NCI-H187 (cell line): ENCODE data around the gene SNX1.
"Not testable (repeated sequence)": the region's sequence is repeated elsewhere in the genome, so short reads cannot be mapped to it uniquely, and the experiment has no call there.

Experiments
- DNase-seq, 2 experiments: peaks; one replicate each; lab custom pipeline; 2025; lab: John Stamatoyannopoulos, UW

The SNX1 gene

GRCh38 chr15:64095795-64096667 lies at the start of gene SNX1:
TSS of gene SNX1 (plus strand) at chr15:64095982. CDS start at chr15:64096014, 32 bp downstream.
- peak; percentile 59 to 61 for DNase-seq

- DNase-seq, result no peak
Measured at GRCh38 chr15:64046421-64047153, 49.2 kb upstream of the SNX1 start, which contains the start of gene DAPK2. TSS of gene DAPK2 (minus strand) at chr15:64046485. CDS start at chr15:64040261, 6,224 bp downstream.

GRCh38 chr15:64048781-64049460 lies 46.9 kb upstream of the SNX1 start:
- no peak for DNase-seq

- DNase-seq, result no peak
Measured at GRCh38 chr15:64050281-64051092, 45.3 kb upstream of the SNX1 start.

- no peak for DNase-seq
Measured at GRCh38 chr15:64051093-64051402, 44.7 kb upstream of the SNX1 start.

- no peak for DNase-seq
Measured at GRCh38 chr15:64051407-64052259, 44.1 kb upstream of the SNX1 start.

GRCh38 chr15:64052925-64053491 lies 42.8 kb upstream of the SNX1 start:
- DNase-seq, result no peak

GRCh38 chr15:64053674-64054073 lies 42.1 kb upstream of the SNX1 start:
- DNase-seq, result not testable (repeated sequence)

- no peak for DNase-seq
Measured at GRCh38 chr15:64058279-64058678, 37.5 kb upstream of the SNX1 start.

- not testable (repeated sequence) for DNase-seq
Measured at GRCh38 chr15:64059104-64059503, 36.7 kb upstream of the SNX1 start.

- no peak for DNase-seq
Measured at GRCh38 chr15:64060716-64061115, 35.1 kb upstream of the SNX1 start.

GRCh38 chr15:64066451-64066850 lies 29.3 kb upstream of the SNX1 start:
- DNase-seq, result no peak

- peak in 1 of 2 experiments; percentile 22 for DNase-seq
Measured at GRCh38 chr15:64067564-64068030, 28.2 kb upstream of the SNX1 start.

- DNase-seq, result no peak
Measured at GRCh38 chr15:64068133-64068532, 27.6 kb upstream of the SNX1 start.

- DNase-seq, result no peak
Measured at GRCh38 chr15:64070106-64070505, 25.7 kb upstream of the SNX1 start.

GRCh38 chr15:64070965-64071851 lies 24.6 kb upstream of the SNX1 start:
- DNase-seq, result no peak

GRCh38 chr15:64071931-64072765 lies 23.6 kb upstream of the SNX1 start:
- DNase-seq, result no peak

- no peak for DNase-seq
Measured at GRCh38 chr15:64072812-64073211, 23.0 kb upstream of the SNX1 start.
